H1 (cell line): ENCODE results near the gene RTF1. TPM values are rescaled to one million over a fixed set of nuclear protein-coding genes. Genes with fewer than 3 reads are reported as not detected.

ENCODE experiments used
- CTCF ChIA-PET: fragments of 300-600 bp; sonication (Branson Sonifier 250); formaldehyde crosslinking; loops from one replicate; lab custom pipeline; 2021; ENCODE audit not compliant: partially characterized antibody; lab: Charles Lee
- POLR2A ChIA-PET: fragments of 300-600 bp; sonication (Branson Sonifier 250); formaldehyde crosslinking; loops from one replicate; lab custom pipeline; 2021; ENCODE audit warnings: inconsistent platforms; ENCODE audit not compliant: partially characterized antibody; lab: Charles Lee
- DNase-seq, 2 experiments: peaks; one replicate each; pipeline versions ENCODE4 v3.0.0 to v3.0.0-alpha.2; 2010 to 2022; ENCODE audit warnings: low spot score in 2 of 2, low read depth in 1 of 2, mixed read lengths in 1 of 2
- FAIRE-seq: peaks from 2 replicates; lab custom pipeline; 2011; peaks lifted over from hg19 to GRCh38; lab: Jason Lieb, UNC
- H2AFZ ChIP-seq: 2 replicates; pipeline ENCODE4 v1.8.1; 2012; ENCODE audit warnings: low read length, inconsistent platforms
- H2AK5ac ChIP-seq: 2 replicates; pipeline ENCODE4 v1.6.1; 2013; ENCODE audit warnings: low read depth, low read length
- H2BK120ac ChIP-seq: replicated peaks from 2 replicates; pipeline ENCODE3; 2013; ENCODE audit warnings: low read depth, low read length, inconsistent platforms
- H2BK12ac ChIP-seq: 2 replicates; pipeline ENCODE4 v1.6.1; 2013; ENCODE audit warnings: low read depth, low read length
- H2BK15ac ChIP-seq: 2 replicates; pipeline ENCODE4 v1.6.1; 2013; ENCODE audit warnings: low read length
- H2BK20ac ChIP-seq: 2 replicates; pipeline ENCODE4 v1.6.1; 2013; ENCODE audit warnings: low read length
- H2BK5ac ChIP-seq: 2 replicates; pipeline ENCODE4 v1.6.1; 2013; ENCODE audit warnings: low read depth, low read length
- H3K14ac ChIP-seq: 2 replicates; pipeline ENCODE4 v1.6.1; 2013; ENCODE audit warnings: inconsistent platforms; ENCODE audit not compliant: insufficient read length
- H3K18ac ChIP-seq: 2 replicates; pipeline ENCODE4 v1.6.1; 2013; ENCODE audit warnings: low read length; ENCODE audit errors: extremely low read depth
- H3K23ac ChIP-seq: 2 replicates; pipeline ENCODE4 v1.6.1; 2013; ENCODE audit warnings: inconsistent platforms; ENCODE audit not compliant: insufficient read length
- H3K23me2 ChIP-seq: 2 replicates; pipeline ENCODE4 v1.6.1; 2013; ENCODE audit warnings: low read depth, low read length
- H3K27ac ChIP-seq: 2 replicates; pipeline ENCODE4 v1.6.1; 2011; ENCODE audit warnings: low read depth, low read length, inconsistent platforms
- H3K27me3 ChIP-seq, 4 experiments: replicated peaks in 1 of 4; 1 replicate in 1 of 4; 2 replicates in 3 of 4; pipeline versions ENCODE4 v1.6.1 to v1.8.1; 2011 to 2013; ENCODE audit warnings: low read length in 3 of 4, mild to moderate bottlenecking in 3 of 4, inconsistent platforms in 2 of 4, mixed read lengths in 2 of 4, moderate library complexity in 1 of 4; ENCODE audit not compliant: control insufficient read depth in 3 of 4, insufficient read depth in 3 of 4; ENCODE audit errors: extremely low read depth in 1 of 4
- H3K36me3 ChIP-seq, 4 experiments: 2 replicates each; pipeline versions ENCODE4 v1.6.1 to v1.8.1; 2011 to 2013; ENCODE audit warnings: mild to moderate bottlenecking in 4 of 4, low read length in 3 of 4, moderate library complexity in 2 of 4, control low read depth in 1 of 4, inconsistent platforms in 1 of 4; ENCODE audit not compliant: insufficient read depth in 4 of 4, control insufficient read depth in 2 of 4
- H3K4ac ChIP-seq: replicated peaks from 2 replicates; pipeline ENCODE3; 2013; ENCODE audit warnings: low read length, low read depth, mixed read lengths, inconsistent platforms; ENCODE audit not compliant: insufficient read length
- H3K4me1 ChIP-seq, 4 experiments: replicated peaks in 1 of 4; 1 replicate in 1 of 4; 2 replicates in 3 of 4; pipeline versions ENCODE4 v1.6.1 to v1.8.1; 2011 to 2013; ENCODE audit warnings: low read length in 3 of 4, inconsistent platforms in 2 of 4, mixed read lengths in 1 of 4; ENCODE audit not compliant: insufficient read depth in 4 of 4, control insufficient read depth in 3 of 4
- H3K4me2 ChIP-seq, 2 experiments: 2 replicates each; pipeline versions ENCODE4 v1.6.1 to v1.8.1; 2011 to 2013; ENCODE audit warnings: low read depth in 2 of 2, low read length in 2 of 2, control low read depth in 1 of 2, inconsistent platforms in 1 of 2, mild to moderate bottlenecking in 1 of 2; ENCODE audit not compliant: insufficient read depth in 1 of 2
- H3K4me3 ChIP-seq, 4 experiments: fragments of 200-600, 300-600 bp in 1 of 4; sonication (generic), shearing (Covaris generic), sonication (Bioruptor Twin) in 1 of 4; 2 replicates each; pipeline versions ENCODE4 v1.5.1 to v1.8.1; 2011 to 2016; ENCODE audit warnings: low read length in 4 of 4, low read depth in 3 of 4, control low read depth in 2 of 4, inconsistent platforms in 2 of 4, mild to moderate bottlenecking in 2 of 4, mixed read lengths in 1 of 4, moderate library complexity in 1 of 4; ENCODE audit not compliant: insufficient read depth in 2 of 4; ENCODE audit errors: extremely low read depth in 1 of 4
- H3K56ac ChIP-seq: replicated peaks from 2 replicates; pipeline ENCODE3; 2013; ENCODE audit warnings: low read depth, mild to moderate bottlenecking, mixed read lengths, low read length, inconsistent platforms; ENCODE audit not compliant: insufficient read length
- H3K79me1 ChIP-seq: 2 replicates; pipeline ENCODE4 v1.6.1; 2013; ENCODE audit warnings: low read depth, low read length, control low read depth
- H3K79me2 ChIP-seq, 2 experiments: 2 replicates each; pipeline versions ENCODE4 v1.6.1 to v1.8.1; 2012 to 2013; ENCODE audit warnings: low read length in 2 of 2, mild to moderate bottlenecking in 2 of 2, inconsistent platforms in 1 of 2; ENCODE audit not compliant: insufficient read depth in 2 of 2, control insufficient read depth in 1 of 2
- H3K9ac ChIP-seq, 4 experiments: replicated peaks in 1 of 4; 1 replicate in 1 of 4; 2 replicates in 3 of 4; pipeline versions ENCODE4 v1.6.1 to v1.8.1; 2011 to 2013; ENCODE audit warnings: low read depth in 3 of 4, low read length in 3 of 4, control low read depth in 2 of 4, mild to moderate bottlenecking in 2 of 4, moderate library complexity in 2 of 4, inconsistent platforms in 1 of 4; ENCODE audit errors: extremely low read depth in 1 of 4
- H3K9me3 ChIP-seq, 2 experiments: 2 replicates each; pipeline versions ENCODE4 v1.6.1 to v1.8.1; 2012 to 2013; ENCODE audit warnings: mild to moderate bottlenecking in 2 of 2, moderate library complexity in 2 of 2, control low read depth in 1 of 2, inconsistent platforms in 1 of 2, low read depth in 1 of 2, low read length in 1 of 2, mixed read lengths in 1 of 2; ENCODE audit not compliant: insufficient read depth in 2 of 2
- H4K20me1 ChIP-seq, 2 experiments: replicated peaks in 1 of 2; 2 replicates each; pipeline versions ENCODE3 to v1.8.1; 2011 to 2013; ENCODE audit warnings: inconsistent platforms in 2 of 2, low read length in 2 of 2, mild to moderate bottlenecking in 1 of 2; ENCODE audit not compliant: insufficient read depth in 2 of 2, control insufficient read depth in 1 of 2
- H4K5ac ChIP-seq: 2 replicates; pipeline ENCODE4 v1.6.1; 2013; ENCODE audit warnings: low read length, low read depth, mixed read lengths, inconsistent platforms; ENCODE audit not compliant: insufficient read length
- H4K8ac ChIP-seq: 2 replicates; pipeline ENCODE4 v1.8.0; 2013; ENCODE audit warnings: mild to moderate bottlenecking, moderate library complexity, low read length, inconsistent platforms; ENCODE audit not compliant: insufficient read depth; ENCODE audit errors: extremely low read depth
- H4K91ac ChIP-seq: replicated peaks from 2 replicates; pipeline ENCODE3; 2013; ENCODE audit warnings: low read length, mixed read lengths, inconsistent platforms; ENCODE audit not compliant: insufficient read length
- ATF2 ChIP-seq: IDR thresholded peaks from 2 replicates; pipeline ENCODE4 v1.6.1; 2012; ENCODE audit warnings: low read length, inconsistent platforms
- CEBPB ChIP-seq: IDR thresholded peaks from 2 replicates; pipeline ENCODE4 v1.6.1; 2012; ENCODE audit warnings: low read depth, low read length
- CHD1 ChIP-seq: IDR thresholded peaks from 2 replicates; pipeline ENCODE4 v1.6.1; 2012; ENCODE audit warnings: low read depth, low read length, improper control_type of control experiment
- CHD2 ChIP-seq: IDR thresholded peaks from 2 replicates; pipeline ENCODE4 v1.6.1; 2012; ENCODE audit warnings: low read length, improper control_type of control experiment
- FOSL1 ChIP-seq: IDR thresholded peaks from 2 replicates; pipeline ENCODE4 v1.6.1; 2011; ENCODE audit warnings: mild to moderate bottlenecking, low read depth, low read length, moderate library complexity; ENCODE audit not compliant: insufficient read depth
- HDAC6 ChIP-seq: IDR thresholded peaks from one replicate; pipeline ENCODE4 v1.7.1; 2012; ENCODE audit warnings: low read depth, mild to moderate bottlenecking, inconsistent platforms, low read length, moderate library complexity
- KDM1A ChIP-seq: fragments of 200-600, 300-600 bp; sonication (generic); IDR thresholded peaks from 2 replicates; pipeline ENCODE4 v1.7.1; 2016; ENCODE audit warnings: mild to moderate bottlenecking, low read length, borderline replicate concordance
- KDM4A ChIP-seq: IDR thresholded peaks from one replicate; pipeline ENCODE4 v1.7.1; 2012; ENCODE audit warnings: low read depth, mild to moderate bottlenecking, moderate library complexity, low read length, inconsistent platforms; ENCODE audit not compliant: severe bottlenecking
- KDM5A ChIP-seq: fragments of 200-600 bp; IDR thresholded peaks from 2 replicates; pipeline ENCODE4 v1.7.1; 2012; ENCODE audit warnings: mild to moderate bottlenecking, low read length, inconsistent platforms, mixed read lengths
- RXRA ChIP-seq: IDR thresholded peaks from 2 replicates; pipeline ENCODE4 v1.6.1; 2011; ENCODE audit warnings: low read depth, mild to moderate bottlenecking, low read length, moderate library complexity; ENCODE audit not compliant: insufficient read depth
- TBP ChIP-seq: IDR thresholded peaks from 2 replicates; pipeline ENCODE4 v1.6.1; 2011; ENCODE audit warnings: low read depth, low read length, improper control_type of control experiment
- TEAD4 ChIP-seq: IDR thresholded peaks from 2 replicates; pipeline ENCODE4 v1.6.1; 2012; ENCODE audit warnings: low read depth, low read length, inconsistent platforms, mixed read lengths
- WGBS, 2 experiments: shearing (Covaris generic) in 1 of 2; methylation state at CpG; one replicate each; pipeline versions ENCODE4 v1.1.6 to v1.1.7; 2013 to 2015; ENCODE audit warnings: low lambda C conversion rate in 2 of 2, mixed read lengths in 2 of 2, inconsistent platforms in 1 of 2, low coverage in 1 of 2, missing lambda C conversion rate in 1 of 2; ENCODE audit not compliant: insufficient replicate concordance in 2 of 2, insufficient coverage in 1 of 2, insufficient read length in 1 of 2; ENCODE audit errors: extremely low coverage in 1 of 2, missing lambda C conversion rate in 1 of 2; 5-methylcytosine and 5-hydroxymethylcytosine counted together
- polyA plus RNA-seq, 7 experiments: library from polyadenylated mRNA; depleted of rRNA in 3 of 7; stranded (reverse) in 5 of 7; unstranded in 2 of 7; fragments of >200 nt in 5 of 7; fragments of 200-250 nt in 2 of 7; gene quantifications; 1 replicate in 5 of 7; 2 replicates in 1 of 7; 4 replicates in 1 of 7; pipeline versions ENCODE4 v1.2.1 to v1.2.3, GENCODE V29; 2011 to 2013; ENCODE audit warnings: missing spikeins in 2 of 7, mixed read lengths in 2 of 7
- total RNA-seq: library from RNA; stranded (reverse); fragmentation: NEBNext Ultra II Directional; extraction: Animal tissue kit (Norgen Biotek cat#: 25700); gene quantifications from 2 replicates; pipeline ENCODE4 v1.2.1, GENCODE V29; 2021

Gene RTF1
- total and polyA plus RNA-seq, 2 of the 8 experiments (the other 6 are each of a cell fraction or from before 2014, with no cell fraction given), result 22.6 to 47.7 TPM

GRCh38 chr15:41464889-41465580 is 48.1 kb downstream of the RTF1 start:
- DNase-seq (no peak), FAIRE-seq (no peak)
- Histone ChIP-seq H3K4me2 (no peak overlapping the region), H3K4me1 (no peaks in the 10 kb centered on the region), H4K5ac (no peak overlapping the region), H3K27ac (no peak overlapping the region), H3K9ac (no peak overlapping the region), H2BK120ac (no peak overlapping the region), H2BK20ac (no peak overlapping the region), H3K36me3 (peaks cover 4 to 36% (median 23%) of the 10 kb centered on the region in 4 experiments; a peak in 7 of 8 replicates), H2BK12ac (no peak overlapping the region), H3K9me3 (no peaks in the 10 kb centered on the region), H3K79me1 (no peaks in the 10 kb centered on the region), H4K20me1 (peaks cover 0 to 4% of the 10 kb centered on the region in 2 experiments), H4K91ac (no peak overlapping the region), H4K8ac (no peak overlapping the region), H3K4me3 (no peak overlapping the region), H3K56ac (no peak overlapping the region), H3K14ac (no peak overlapping the region), H2BK15ac (no peak overlapping the region), H2BK5ac (no peak overlapping the region), H3K23ac (no peak overlapping the region), H2AK5ac (no peak overlapping the region), H3K18ac (no peak overlapping the region), H2AFZ (no peak overlapping the region), H3K79me2 (no peaks in the 10 kb centered on the region), H3K4ac (no peak overlapping the region), H3K27me3 (no peaks in the 10 kb centered on the region), H3K23me2 (no peaks in the 10 kb centered on the region; the same call in 1 of the 2 replicates)
- ChIA-PET CTCF (interaction anchor here (0.7 to 4.9 kb wide), 29 partner anchors 9 to 536 kb away, joined by 3 to 46 read pairs (median 5); partner anchors contain the start of genes ITPKA and LTK), POLR2A (interaction anchor here (0.8 to 1.3 kb wide), 2 partner anchors 8 to 27 kb away, joined by 3 to 4 read pairs; no protein-coding TSS in a partner anchor)
- 95% methylated on average over 9 of the region's 9 CpGs; no CpG with 5 or more reads in 1 of the 2 experiments for WGBS, 2 experiments
- TF ChIP-seq CHD2 (no peak), KDM1A (no peak), TBP (no peak), ATF2 (no peak), HDAC6 (no peak), CHD1 (no peak), TEAD4 (no peak), CEBPB (no peak), KDM4A (no peak), RXRA (no peak), KDM5A (no peak), FOSL1 (no peak)
